Lung (tissue), 12 donors: ENCODE data around the gene ELK1. TPM values are rescaled to one million over a fixed set of nuclear protein-coding genes. Genes with fewer than 3 reads are reported as not detected.
A peak's percentile ranks its signal among the peaks of the same experiment; 100 is the strongest.

Experiments used
- ATAC-seq: fragments of 200-7000 bp; cut with Tn5 transposase; one replicate; pipeline ENCODE4 v1.9.1; 2020; ENCODE audit warnings: moderate number of reproducible peaks; ENCODE audit not compliant: insufficient read depth, low FRiP score
- DNase-seq, 3 donors: peaks; one replicate each; pipeline ENCODE4 v3.0.0-alpha.2; 2013 to 2017
- H3K27ac ChIP-seq, 2 donors: one replicate each; pipeline ENCODE4 v1.5.1; 2013; ENCODE audit warnings: mild to moderate bottlenecking in 2 of 2, moderate library complexity in 2 of 2, control low read depth in 1 of 2, inconsistent platforms in 1 of 2, low read depth in 1 of 2, low read length in 1 of 2
- H3K27me3 ChIP-seq, 3 donors: one replicate each; pipeline ENCODE4 v1.5.1; 2013; ENCODE audit warnings: low read length in 2 of 3; ENCODE audit not compliant: control insufficient read depth in 3 of 3, insufficient read depth in 3 of 3
- H3K36me3 ChIP-seq, 4 donors: one replicate each; pipeline ENCODE4 v1.5.1; 2013; ENCODE audit warnings: low read length in 4 of 4, mild to moderate bottlenecking in 1 of 4, moderate library complexity in 1 of 4; ENCODE audit not compliant: control insufficient read depth in 4 of 4, insufficient read depth in 4 of 4
- H3K4me1 ChIP-seq, 5 donors: one replicate each; pipeline ENCODE4 v1.5.1; 2013; ENCODE audit warnings: low read length in 5 of 5, mild to moderate bottlenecking in 2 of 5, moderate library complexity in 1 of 5; ENCODE audit not compliant: control insufficient read depth in 5 of 5, insufficient read depth in 5 of 5
- H3K4me3 ChIP-seq: one replicate; pipeline ENCODE4 v1.5.1; 2013; ENCODE audit warnings: mild to moderate bottlenecking, control low read depth, moderate library complexity
- H3K9ac ChIP-seq, 2 donors: one replicate each; pipeline ENCODE4 v1.5.1; 2013; ENCODE audit warnings: low read length in 2 of 2, control low read depth in 1 of 2; ENCODE audit not compliant: insufficient read depth in 1 of 2
- H3K9me3 ChIP-seq, 4 donors: one replicate each; pipeline ENCODE4 v1.5.1; 2013; ENCODE audit warnings: low read length in 3 of 4, mild to moderate bottlenecking in 1 of 4, moderate library complexity in 1 of 4; ENCODE audit not compliant: control insufficient read depth in 4 of 4, insufficient read depth in 3 of 4
- WGBS, 2 donors: extraction: QIAGEN DNeasy Blood & Tissue Kit; methylation state at CpG; one replicate each; pipeline ENCODE4 v1.1.7; 2013; 5-methylcytosine and 5-hydroxymethylcytosine counted together
- polyA plus RNA-seq, 2 donors: library from polyadenylated mRNA; stranded (reverse); fragments of 200-250 nt; gene quantifications; one replicate each; pipeline ENCODE4 v1.2.1, GENCODE V29; 2013
- total RNA-seq, 2 donors: library from RNA; depleted of rRNA in 1 of 2; stranded (reverse); fragments of >200 nt in 1 of 2; gene quantifications; one replicate each; pipeline ENCODE4 v1.2.1, GENCODE V29; 2014 to 2021
- TF ChIP-seq, protein P1 (sequence below): IDR thresholded peaks from 2 replicates; pipeline ENCODE4 v1.5.1; 2012; ENCODE audit warnings: mild to moderate bottlenecking; ENCODE audit errors: control extremely low read depth, extremely low read depth
- donor health status: control.
- donor health status: control.
- donor health status: Bipolar disorder and iron deficiency.
- donor health status: healthy.
- donor health status: DM: yes; HTN: yes; CAD: no.

The ELK1 gene
- total and polyA plus RNA-seq, 4 donors: 9.8 to 37.6 (median 26.2) TPM

DNA sequence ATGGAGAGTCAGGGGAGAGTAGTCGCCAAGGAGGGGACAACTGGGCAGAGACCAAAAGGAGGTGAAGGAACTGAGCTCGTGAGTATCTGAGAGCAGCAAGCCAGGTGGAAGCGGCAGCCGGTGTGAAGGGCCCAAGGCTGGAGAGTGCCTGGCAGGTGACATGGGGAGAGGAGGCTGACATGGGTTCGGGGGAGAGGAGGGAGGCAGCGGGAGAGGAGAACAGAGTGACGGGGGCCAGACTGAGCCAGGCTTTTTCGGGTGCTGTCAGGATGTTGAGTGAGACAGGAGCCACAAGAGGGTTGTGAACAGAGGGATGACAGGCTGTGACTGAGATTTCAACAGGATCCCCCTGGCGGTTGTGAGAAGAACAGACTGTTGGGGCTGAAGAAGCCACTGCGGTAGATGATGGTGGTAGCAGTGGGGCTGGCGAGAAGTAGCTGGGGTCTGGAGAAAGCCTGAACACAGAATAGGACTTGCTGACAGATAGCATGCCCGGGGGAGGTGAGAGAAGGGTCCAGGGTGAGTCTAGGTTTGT lies 5.7 kb downstream of the ELK1 start:
- ATAC-seq: no peak
- H3K27ac ChIP-seq: no peak overlapping the region

DNA sequence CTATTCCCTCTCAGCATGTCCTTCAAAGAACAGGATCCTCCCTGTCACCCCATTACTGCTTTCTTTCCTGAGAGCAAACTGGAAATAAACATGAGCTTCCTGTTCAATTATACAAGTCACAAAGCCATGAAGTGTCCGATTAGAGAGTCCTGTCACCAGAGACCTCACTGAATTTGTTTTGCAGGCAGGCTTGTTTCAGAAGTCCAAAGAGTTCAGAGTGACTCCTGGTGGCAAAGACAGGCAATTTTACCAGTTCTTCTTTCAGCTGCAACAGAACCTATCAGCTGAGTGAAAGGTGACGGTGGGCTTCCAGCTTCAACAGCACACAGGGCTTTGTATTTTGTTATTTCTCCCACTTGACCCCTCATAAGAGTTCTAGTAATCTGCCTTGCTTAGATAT lies 6.4 kb downstream of the ELK1 start:
- DNase-seq: peak in 2 of 3 donors; percentile 51 to 69
- 11 to 32% methylated on average over 2 of the region's 2 CpGs for WGBS, 2 donors
- Histone ChIP-seq H3K4me3 (no peak overlapping the region), H3K27me3 (no peaks in the 10 kb centered on the region), H3K4me1 (peaks cover 0 to 12% (median 0%) of the 10 kb centered on the region in 5 donors), H3K27ac (no peak overlapping the region), H3K9me3 (peaks cover 0 to 11% (median 0%) of the 10 kb centered on the region in 4 donors), H3K36me3 (peaks cover 5 to 11% (median 9%) of the 10 kb centered on the region in 4 donors), H3K9ac (no peak overlapping the region)
- TF ChIP-seq, protein P1, sequence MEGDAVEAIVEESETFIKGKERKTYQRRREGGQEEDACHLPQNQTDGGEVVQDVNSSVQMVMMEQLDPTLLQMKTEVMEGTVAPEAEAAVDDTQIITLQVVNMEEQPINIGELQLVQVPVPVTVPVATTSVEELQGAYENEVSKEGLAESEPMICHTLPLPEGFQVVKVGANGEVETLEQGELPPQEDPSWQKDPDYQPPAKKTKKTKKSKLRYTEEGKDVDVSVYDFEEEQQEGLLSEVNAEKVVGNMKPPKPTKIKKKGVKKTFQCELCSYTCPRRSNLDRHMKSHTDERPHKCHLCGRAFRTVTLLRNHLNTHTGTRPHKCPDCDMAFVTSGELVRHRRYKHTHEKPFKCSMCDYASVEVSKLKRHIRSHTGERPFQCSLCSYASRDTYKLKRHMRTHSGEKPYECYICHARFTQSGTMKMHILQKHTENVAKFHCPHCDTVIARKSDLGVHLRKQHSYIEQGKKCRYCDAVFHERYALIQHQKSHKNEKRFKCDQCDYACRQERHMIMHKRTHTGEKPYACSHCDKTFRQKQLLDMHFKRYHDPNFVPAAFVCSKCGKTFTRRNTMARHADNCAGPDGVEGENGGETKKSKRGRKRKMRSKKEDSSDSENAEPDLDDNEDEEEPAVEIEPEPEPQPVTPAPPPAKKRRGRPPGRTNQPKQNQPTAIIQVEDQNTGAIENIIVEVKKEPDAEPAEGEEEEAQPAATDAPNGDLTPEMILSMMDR: no peak
- ATAC-seq: no peak

More for the DNA sequence above, 5.7 kb downstream of the ELK1 start:
- TF ChIP-seq, protein P1: no peak
- H3K36me3 ChIP-seq: peaks cover 4 to 9% (median 8%) of the 10 kb centered on the region in 4 donors
- DNase-seq: peak; percentile 24 to 58 (median 40)
- 59 to 76% methylated on average over 12 of the region's 12 CpGs for WGBS, 2 donors
- no peak overlapping the region for H3K4me3 ChIP-seq
- H3K9ac ChIP-seq: no peak overlapping the region
- H3K9me3 ChIP-seq: peaks cover 0 to 8% (median 0%) of the 10 kb centered on the region in 4 donors
- no peaks in the 10 kb centered on the region for H3K27me3 ChIP-seq
- H3K4me1 ChIP-seq: peaks cover 0 to 18% (median 5%) of the 10 kb centered on the region in 5 donors

DNA sequence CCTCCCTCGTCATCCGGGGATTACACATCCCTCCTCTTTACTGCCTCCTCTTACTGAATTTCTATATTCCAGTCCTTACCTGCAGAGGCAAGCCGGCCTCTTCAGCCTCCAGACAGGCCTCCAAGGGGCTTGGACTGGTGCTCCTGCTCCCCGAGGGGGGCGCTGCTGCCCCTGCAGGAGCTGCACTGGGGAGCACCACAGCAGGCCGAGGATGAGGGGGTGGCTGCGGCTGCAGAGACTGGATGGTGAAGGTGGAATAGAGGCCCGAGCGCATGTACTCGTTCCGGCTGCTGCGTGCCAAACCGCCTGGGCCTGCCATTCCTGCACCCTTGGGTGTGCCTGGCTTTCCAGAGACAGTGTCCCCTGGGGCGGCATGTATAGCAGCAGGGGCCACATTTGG lies 11.5 kb downstream of the ELK1 start:
- DNase-seq: no peak

More for the DNA sequence above, 11.5 kb downstream of the ELK1 start:
- no peak overlapping the region for H3K27ac ChIP-seq
- peaks cover 0 to 2% (median 0%) of the 10 kb centered on the region in 5 donors for H3K4me1 ChIP-seq
- H3K4me3 ChIP-seq: no peak overlapping the region
- TF ChIP-seq, protein P1: no peak
- peaks cover 0 to 10% (median 0%) of the 10 kb centered on the region in 4 donors for H3K9me3 ChIP-seq
- H3K27me3 ChIP-seq: no peaks in the 10 kb centered on the region
- no peak for ATAC-seq
- H3K9ac ChIP-seq: no peak overlapping the region
- WGBS, 2 donors: 89 to 91% methylated on average over 9 to 14 of the region's 14 CpGs
- peaks cover 5 to 19% (median 10%) of the 10 kb centered on the region in 4 donors for H3K36me3 ChIP-seq
